ENCODE data around the gene TMEM238L. TPM values are rescaled to one million over a fixed set of nuclear protein-coding genes. Genes with fewer than 3 reads are reported as not detected.
"Not testable (repeated sequence)": the region's sequence is repeated elsewhere in the genome, so short reads cannot be mapped to it uniquely, and the experiment has no call there.

Gene TMEM238L
- not detected in 2 replicates for total RNA-seq

GRCh38 chr17:10803830-10804475, at the start of gene TMEM238L:
Gene TMEM238L (minus strand): TSS chr17:10804099. CDS start chr17:10803963, 136 bp downstream.
- no peak for DNase-seq (ENCODE audit: low read depth in 2 of 2)

- not testable (repeated sequence) for DNase-seq (ENCODE audit: low read depth in 2 of 2)
Observed at GRCh38 chr17:10846636-10847035, 42.7 kb upstream of the TMEM238L start.

GRCh38 chr17:10845388-10845751, 41.5 kb upstream of the TMEM238L start:
- no peak for DNase-seq (ENCODE audit: low read depth in 2 of 2)

GRCh38 chr17:10844621-10845387, 40.9 kb upstream of the TMEM238L start:
- peak; percentile 68 to 72 for DNase-seq (ENCODE audit: low read depth in 2 of 2)

GRCh38 chr17:10843811-10844210, 39.9 kb upstream of the TMEM238L start:
- DNase-seq (ENCODE audit: low read depth in 2 of 2): no peak

- no peak for DNase-seq (ENCODE audit: low read depth in 2 of 2)
Observed at GRCh38 chr17:10842658-10843057, 38.8 kb upstream of the TMEM238L start.

GRCh38 chr17:10838682-10839081, 34.8 kb upstream of the TMEM238L start:
- DNase-seq (ENCODE audit: low read depth in 2 of 2): no peak

- no peak for DNase-seq (ENCODE audit: low read depth in 2 of 2)
Observed at GRCh38 chr17:10837921-10838320, 34.0 kb upstream of the TMEM238L start, which contains the start of gene PIRT. Gene PIRT (minus strand): TSS chr17:10838087. CDS start chr17:10825645, 12,442 bp downstream.

GRCh38 chr17:10836966-10837590, 33.2 kb upstream of the TMEM238L start:
- no peak for DNase-seq (ENCODE audit: low read depth in 2 of 2)

- no peak for DNase-seq (ENCODE audit: low read depth in 2 of 2)
Observed at GRCh38 chr17:10836145-10836544, 32.2 kb upstream of the TMEM238L start.

GRCh38 chr17:10831696-10832095, 27.8 kb upstream of the TMEM238L start:
- DNase-seq (ENCODE audit: low read depth in 2 of 2): no peak

GRCh38 chr17:10827898-10828552, 24.1 kb upstream of the TMEM238L start:
- no peak for DNase-seq (ENCODE audit: low read depth in 2 of 2)

GRCh38 chr17:10824874-10825273, 21.0 kb upstream of the TMEM238L start:
- no peak for DNase-seq (ENCODE audit: low read depth in 2 of 2)

GRCh38 chr17:10821770-10822169, 17.9 kb upstream of the TMEM238L start:
- no peak for DNase-seq (ENCODE audit: low read depth in 2 of 2)

GRCh38 chr17:10821054-10821453, 17.2 kb upstream of the TMEM238L start:
- DNase-seq (ENCODE audit: low read depth in 2 of 2): no peak

GRCh38 chr17:10815319-10815718, 11.4 kb upstream of the TMEM238L start:
- DNase-seq (ENCODE audit: low read depth in 2 of 2): no peak

- no peak for DNase-seq (ENCODE audit: low read depth in 2 of 2)
Observed at GRCh38 chr17:10814075-10814474, 10.2 kb upstream of the TMEM238L start.

- DNase-seq (ENCODE audit: low read depth in 2 of 2): no peak
Observed at GRCh38 chr17:10812674-10813073, 8.8 kb upstream of the TMEM238L start.

- no peak for DNase-seq (ENCODE audit: low read depth in 2 of 2)
Observed at GRCh38 chr17:10809605-10810004, 5.7 kb upstream of the TMEM238L start.

- DNase-seq (ENCODE audit: low read depth in 2 of 2): no peak
Observed at GRCh38 chr17:10807704-10808128, 3.8 kb upstream of the TMEM238L start.

GRCh38 chr17:10806545-10807262, 2.8 kb upstream of the TMEM238L start:
- DNase-seq (ENCODE audit: low read depth in 2 of 2): no peak
